HepG2 (cell line): ENCODE measurements around the gene LDAH. TPM values are rescaled to one million over a fixed set of nuclear protein-coding genes. Genes with fewer than 3 reads are reported as not detected.

Experiments
- ATF6 ChIP-seq: sonication (generic); formaldehyde crosslinking; conservative IDR thresholded peaks from 2 replicates; pipeline ENCODE4 v1.4.0; 2020; ENCODE audit warnings: missing genetic modification reagents
- ELF1 ChIP-seq: sonication (generic); formaldehyde crosslinking; IDR thresholded peaks from 2 replicates; pipeline ENCODE4 v1.4.0; 2020; ENCODE audit warnings: missing genetic modification reagents
- FOSL2 ChIP-seq: sonication (generic); formaldehyde crosslinking; IDR thresholded peaks from 2 replicates; pipeline ENCODE4 v1.4.0; 2020; ENCODE audit warnings: missing genetic modification reagents
- MEF2D ChIP-seq: sonication (generic); formaldehyde crosslinking; IDR thresholded peaks from 2 replicates; pipeline ENCODE4 v1.5.1; 2020; ENCODE audit warnings: mild to moderate bottlenecking, missing genetic modification reagents
- POGZ ChIP-seq: sonication (generic); formaldehyde crosslinking; IDR thresholded peaks from 2 replicates; pipeline ENCODE4 v1.4.0; 2020; ENCODE audit warnings: mild to moderate bottlenecking, missing genetic modification reagents
- REPIN1 ChIP-seq: sonication (generic); formaldehyde crosslinking; IDR thresholded peaks from 2 replicates; pipeline ENCODE4 v1.8.0; 2022; ENCODE audit warnings: missing genetic modification reagents, low read depth, mild to moderate bottlenecking, borderline replicate concordance
- ZBTB21 ChIP-seq: sonication (generic); formaldehyde crosslinking; IDR thresholded peaks from 2 replicates; pipeline ENCODE4 v1.4.0; 2020; ENCODE audit warnings: missing genetic modification reagents
- ZBTB26 ChIP-seq: IDR thresholded peaks from 2 replicates; pipeline ENCODE4 v1.6.1; 2016; ENCODE audit warnings: missing compliant biosample characterization, missing genetic modification reagents, borderline replicate concordance
- ZNF552 ChIP-seq: sonication (generic); formaldehyde crosslinking; IDR thresholded peaks from 2 replicates; pipeline ENCODE4 v1.9.0; 2022; ENCODE audit warnings: missing genetic modification reagents, mild to moderate bottlenecking, borderline replicate concordance
- ZNF572 ChIP-seq: sonication (generic); formaldehyde crosslinking; IDR thresholded peaks from 2 replicates; pipeline ENCODE4 v1.5.1; 2020; ENCODE audit warnings: mild to moderate bottlenecking, missing genetic modification reagents
- ZNF644 ChIP-seq: IDR thresholded peaks from 2 replicates; pipeline ENCODE4 v1.6.1; 2016; ENCODE audit warnings: low read depth
- ZNF646 ChIP-seq: sonication (generic); formaldehyde crosslinking; IDR thresholded peaks from 2 replicates; pipeline ENCODE4 v1.9.0; 2021; ENCODE audit warnings: mild to moderate bottlenecking, missing genetic modification reagents
- ZNF800 ChIP-seq: sonication (generic); formaldehyde crosslinking; IDR thresholded peaks from 2 replicates; pipeline ENCODE4 v1.4.0; 2020; ENCODE audit warnings: missing genetic modification reagents
- polyA plus RNA-seq, 8 experiments: library from polyadenylated mRNA; depleted of rRNA in 3 of 8; stranded (reverse) in 7 of 8; unstranded in 1 of 8; fragments of >200 nt; fragmentation: Illumina TruSeq in 4 of 8; extraction: Trizol in 4 of 8; gene quantifications; 2 replicates each; pipeline versions ENCODE4 v1.2.1 to v1.2.3, GENCODE V29; 2011 to 2016; ENCODE audit warnings: low read depth in 4 of 8, missing spikeins in 1 of 8, mixed read lengths in 1 of 8; ENCODE audit not compliant: insufficient read depth in 1 of 8
- total RNA-seq, 5 experiments: library from RNA; depleted of rRNA; stranded (reverse); fragments of >200 nt; fragmentation: Illumina TruSeq; extraction: Trizol; gene quantifications; 2 replicates each; pipeline ENCODE4 v1.2.3, GENCODE V29; 2016; ENCODE audit warnings: low read depth in 1 of 5

LDAH gene
- total and polyA plus RNA-seq, 2 of the 13 experiments (the other 11 are each of a cell fraction or from before 2014, with no cell fraction given): 28.8 to 46.2 TPM

GRCh38 chr2:20661421-20662307 lies 161.2 kb downstream of the LDAH start (continued):
- TF ChIP-seq ZNF646 (CRISPR knock-in tag) (no peak), REPIN1 (peak; percentile 67; the same call in 1 of the 2 replicates), ELF1 (CRISPR knock-in tag) (peak; percentile 54; the same call in 1 of the 2 replicates), ZNF572 (peak; percentile 57; the same call in 1 of the 2 replicates), ZBTB21 (CRISPR knock-in tag) (no peak), ZBTB26 (CRISPR knock-in tag) (0 out of 2 replicates have a peak, but pooled peaks have one; percentile 52), ZNF552 (no peak), ZNF800 (CRISPR knock-in tag) (no peak), FOSL2 (CRISPR knock-in tag) (peak; percentile 52), ATF6 (CRISPR knock-in tag) (no peak), MEF2D (CRISPR knock-in tag) (0 out of 2 replicates have a peak, but pooled peaks have one; percentile 19), POGZ (CRISPR knock-in tag) (peak; percentile 45), ZNF644 (CRISPR knock-in tag) (no peak)
